Gastrocnemius medialis (tissue), 4 donors: ENCODE data around the gene DRC1.

Experiments used
- CTCF ChIP-seq, 5 experiments: fragments of 450-650 bp in 3 of 5; fragments of 200-600 bp in 2 of 5; sonication (generic) in 2 of 5; IDR thresholded peaks in 4 of 5; conservative IDR thresholded peaks in 1 of 5; 1 replicate in 4 of 5; 2 replicates in 1 of 5; pipeline ENCODE4 v1.5.1; 2016 to 2019; ENCODE audit warnings: antibody characterized with exemption in 5 of 5, mild to moderate bottlenecking in 3 of 5, moderate library complexity in 3 of 5
- POLR2A ChIP-seq, 2 donors: fragments of 450-650 bp; IDR thresholded peaks; one replicate each; pipeline ENCODE4 v1.6.1; 2017; ENCODE audit warnings: antibody characterized with exemption in 2 of 2, mild to moderate bottlenecking in 2 of 2, moderate library complexity in 2 of 2

GRCh38 chr2:26455670-26456439 lies 54.1 kb downstream of the DRC1 start:
- no peak for TF ChIP-seq CTCF (IDR thresholded peaks at IDR 0.05 in 4 of 5, conservative IDR thresholded peaks at IDR 0.05 in 1 of 5)
- no peak for TF ChIP-seq POLR2A (IDR thresholded peaks at IDR 0.05)
